WERI-Rb-1 (cell line): ENCODE results near the gene GTPBP8.

Experiments
- DNase-seq: peaks from one replicate; pipeline ENCODE4 v3.0.0-alpha.2; 2020
- H3K27ac ChIP-seq: fragments of 250-450 bp; sonication (Bioruptor Pico); 2 replicates; pipeline ENCODE4 v1.5.1; 2020; ENCODE audit warnings: mild to moderate bottlenecking, moderate library complexity
- H3K27me3 ChIP-seq: fragments of 250-450 bp; sonication (Bioruptor Pico); 2 replicates; pipeline ENCODE4 v1.5.1; 2021; ENCODE audit warnings: mild to moderate bottlenecking, low read depth, moderate library complexity; ENCODE audit not compliant: insufficient read depth, severe bottlenecking
- H3K36me3 ChIP-seq: fragments of 250-450 bp; sonication (Bioruptor Pico); 2 replicates; pipeline ENCODE4 v1.5.1; 2020; ENCODE audit warnings: mild to moderate bottlenecking, moderate library complexity
- H3K4me3 ChIP-seq: 2 replicates; pipeline ENCODE4 v1.5.1; 2011; ENCODE audit warnings: low read depth, mild to moderate bottlenecking, control low read depth, low read length
- H3K9me3 ChIP-seq: fragments of 250-450 bp; sonication (Bioruptor Pico); 2 replicates; pipeline ENCODE4 v1.5.1; 2021; ENCODE audit warnings: mild to moderate bottlenecking, moderate library complexity; ENCODE audit not compliant: severe bottlenecking
- CTCF ChIP-seq: IDR thresholded peaks from 2 replicates; pipeline ENCODE4 v1.5.1; 2011; ENCODE audit warnings: low read depth, mild to moderate bottlenecking, control low read depth, inconsistent platforms, low read length

The GTPBP8 gene

GRCh38 chr3:112965656-112966055 is 25.1 kb upstream of the GTPBP8 start:
- no peak for TF ChIP-seq CTCF
- no peak for DNase-seq
- peaks cover 23% of the 10 kb centered on the region for H3K27me3 ChIP-seq
- no peak overlapping the region for H3K4me3 ChIP-seq
- H3K27ac ChIP-seq: no peak overlapping the region
- H3K9me3 ChIP-seq: peaks cover 2% of the 10 kb centered on the region
- no peaks in the 10 kb centered on the region for H3K36me3 ChIP-seq

- H3K27ac ChIP-seq: no peak overlapping the region
These were observed 24.2 kb upstream of the GTPBP8 start for GRCh38 chr3:112966633-112967032.

GRCh38 chr3:112967425-112967824 is 23.4 kb upstream of the GTPBP8 start:
- H3K9me3 ChIP-seq: peaks cover 2% of the 10 kb centered on the region
- DNase-seq: no peak
- no peak for TF ChIP-seq CTCF
- H3K27ac ChIP-seq: no peak overlapping the region
- peaks cover 39% of the 10 kb centered on the region for H3K27me3 ChIP-seq
- H3K36me3 ChIP-seq: no peaks in the 10 kb centered on the region
- no peak overlapping the region for H3K4me3 ChIP-seq

More at GRCh38 chr3:112966633-112967032, 24.2 kb upstream of the GTPBP8 start:
- TF ChIP-seq CTCF: no peak
- DNase-seq: no peak
- H3K27me3 ChIP-seq: peaks cover 31% of the 10 kb centered on the region
- no peaks in the 10 kb centered on the region for H3K36me3 ChIP-seq
- peaks cover 2% of the 10 kb centered on the region for H3K9me3 ChIP-seq
- H3K4me3 ChIP-seq: no peak overlapping the region

GRCh38 chr3:112967828-112968227 is 23.0 kb upstream of the GTPBP8 start:
- no peak overlapping the region for H3K4me3 ChIP-seq
- no peak for TF ChIP-seq CTCF
- peaks cover 2% of the 10 kb centered on the region for H3K9me3 ChIP-seq
- no peak for DNase-seq
- H3K27me3 ChIP-seq: peaks cover 38% of the 10 kb centered on the region
- no peak overlapping the region for H3K27ac ChIP-seq
- H3K36me3 ChIP-seq: no peaks in the 10 kb centered on the region

GRCh38 chr3:112972158-112972557 is 18.6 kb upstream of the GTPBP8 start:
- Histone ChIP-seq H3K4me3 (no peak overlapping the region), H3K27ac (no peak overlapping the region), H3K9me3 (no peaks in the 10 kb centered on the region), H3K36me3 (no peaks in the 10 kb centered on the region), H3K27me3 (peaks cover 50% of the 10 kb centered on the region)
- no peak for TF ChIP-seq CTCF
- no peak for DNase-seq
